Measurements from ENCODE around the gene CHIT1.

CHIT1 gene

DNA sequence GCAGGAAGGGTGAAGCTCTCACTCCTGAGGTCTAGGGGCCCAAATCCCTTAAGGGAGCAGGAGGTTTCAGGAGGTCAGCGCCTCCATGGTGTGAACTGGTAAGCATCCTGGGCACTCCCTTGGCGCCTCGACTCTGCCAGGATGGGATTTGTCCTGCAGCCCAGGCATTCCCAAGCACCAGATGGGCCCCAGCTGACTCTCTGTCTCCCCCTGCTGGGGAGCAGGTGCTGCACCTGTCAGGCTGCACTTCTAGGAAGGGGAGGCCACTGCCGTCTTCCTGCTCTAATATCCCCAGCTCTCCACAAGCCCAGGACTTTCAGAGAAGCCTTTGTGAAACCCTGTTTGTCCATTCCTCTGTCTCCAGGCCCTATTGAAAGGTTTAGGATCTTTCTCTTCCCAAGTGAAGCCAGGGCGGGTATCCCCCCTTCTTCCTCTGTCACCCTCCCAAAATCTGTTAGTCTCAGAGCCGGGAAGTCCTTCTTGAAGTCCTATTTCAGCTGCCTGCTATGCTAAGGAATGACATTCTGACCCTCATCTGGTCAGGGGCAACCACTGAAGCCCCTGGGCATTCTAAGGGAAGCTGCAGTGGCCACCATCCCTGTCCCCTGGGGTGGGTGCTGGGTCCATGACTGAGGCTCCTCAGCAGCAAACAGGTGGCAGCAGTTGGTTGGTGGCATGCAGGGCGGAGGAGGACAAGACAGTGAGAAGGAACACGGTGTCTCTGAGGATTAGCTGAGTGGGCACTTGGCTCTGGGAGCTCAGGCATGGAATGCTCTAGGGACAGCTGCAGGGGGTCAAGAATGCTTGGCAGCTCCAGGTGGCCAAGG, 57.1 kb downstream of the CHIT1 start:
- peak; percentile 33 for DNase-seq

DNA sequence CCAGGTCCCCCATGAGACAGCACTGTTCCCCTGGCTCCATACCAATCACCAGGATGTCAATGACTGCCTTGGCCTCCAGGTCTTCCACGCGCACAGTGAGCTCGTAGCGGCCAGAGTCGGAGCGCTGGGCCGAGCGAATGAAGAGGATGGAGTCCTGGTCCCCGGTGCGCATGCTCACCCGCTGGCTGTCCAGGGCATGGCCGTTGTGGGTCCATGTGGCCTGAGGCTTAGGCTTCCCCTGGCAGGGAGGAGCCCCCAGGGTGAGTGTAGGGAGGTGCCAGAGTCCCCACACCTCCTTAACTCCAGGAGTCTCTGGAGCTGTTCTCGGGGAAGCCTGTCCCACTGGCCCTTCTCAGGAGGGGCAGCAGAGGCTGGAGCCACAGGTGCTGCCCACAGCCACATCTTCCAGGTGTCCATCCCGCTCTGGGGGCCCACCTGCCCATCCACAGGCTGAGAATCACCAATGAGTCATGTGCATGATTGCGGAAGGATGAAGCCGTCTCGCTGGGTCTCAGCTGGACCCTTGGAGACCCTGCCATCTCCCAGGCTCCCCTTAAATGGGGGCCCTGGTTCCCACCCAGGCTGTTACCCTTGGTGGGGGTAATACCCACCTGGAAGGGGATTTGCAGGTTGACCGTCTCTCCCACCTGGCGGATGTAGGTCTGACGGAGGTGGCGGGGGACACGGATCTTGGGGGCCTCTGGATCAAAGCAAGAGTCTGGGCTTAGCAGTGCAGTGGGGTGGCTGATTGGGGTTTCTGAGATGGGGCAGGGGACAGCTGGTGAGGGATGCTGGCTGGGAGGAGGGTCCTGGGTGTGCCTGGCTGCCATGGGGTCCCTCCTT, 57.9 kb downstream of the CHIT1 start:
- DNase-seq, result no peak

- DNase-seq, result no peak
These were observed 58.7 kb downstream of the CHIT1 start for GRCh38 chr1:203170625-203171330.

- no peak for DNase-seq
These were observed 59.5 kb downstream of the CHIT1 start for GRCh38 chr1:203169770-203170520.

DNA sequence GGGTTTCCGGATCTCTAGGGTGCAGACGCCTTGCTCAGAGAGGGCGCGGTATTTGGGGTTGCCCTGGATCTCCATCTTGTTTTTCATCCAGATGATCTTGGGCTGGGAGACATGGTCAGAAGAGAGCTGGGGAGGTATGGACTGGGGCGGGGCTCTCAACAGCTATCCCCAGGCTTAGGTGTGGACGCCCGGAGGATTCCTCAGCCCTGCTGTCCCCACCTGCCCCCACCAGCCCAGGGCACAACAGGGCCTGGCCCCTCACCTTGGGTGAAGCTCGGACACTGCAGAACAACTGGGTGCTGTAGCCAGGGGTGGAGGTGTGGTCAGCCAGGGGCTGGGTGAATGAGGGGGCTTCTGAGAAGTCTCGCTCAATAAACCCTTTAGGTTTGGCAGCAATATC, 60.5 kb downstream of the CHIT1 start:
- DNase-seq, result no peak

DNA sequence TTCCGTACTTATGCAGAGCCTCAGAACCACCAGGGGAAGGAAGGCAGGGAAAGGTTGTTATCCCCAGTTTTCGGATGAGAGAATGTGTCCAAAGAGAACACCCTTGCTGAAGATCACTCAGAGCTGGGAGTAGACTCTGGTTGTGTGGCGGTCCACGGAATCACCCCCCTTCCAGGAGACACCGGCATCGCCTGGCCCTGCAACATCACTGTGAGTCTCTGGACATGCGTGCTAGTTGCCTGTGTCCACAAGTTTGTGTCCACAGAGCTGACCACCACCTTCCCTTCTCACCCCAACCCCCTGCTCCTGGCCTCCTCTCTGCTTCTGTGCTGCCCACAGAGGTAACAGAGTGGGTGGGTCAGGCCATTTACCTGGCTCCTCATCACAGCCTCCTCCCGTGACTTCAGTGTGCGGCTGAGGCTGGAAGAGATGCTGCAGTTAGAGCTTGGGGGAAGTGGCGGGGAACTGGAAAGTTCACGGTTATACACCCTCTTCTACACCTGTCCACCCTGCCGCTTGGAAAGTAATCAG, 61.2 kb downstream of the CHIT1 start:
- DNase-seq, result no peak

GRCh38 chr1:203167913-203168200, 61.6 kb downstream of the CHIT1 start:
- DNase-seq, result no peak

- no peak for DNase-seq
These were observed 62.2 kb downstream of the CHIT1 start for GRCh38 chr1:203167026-203167912.

DNA sequence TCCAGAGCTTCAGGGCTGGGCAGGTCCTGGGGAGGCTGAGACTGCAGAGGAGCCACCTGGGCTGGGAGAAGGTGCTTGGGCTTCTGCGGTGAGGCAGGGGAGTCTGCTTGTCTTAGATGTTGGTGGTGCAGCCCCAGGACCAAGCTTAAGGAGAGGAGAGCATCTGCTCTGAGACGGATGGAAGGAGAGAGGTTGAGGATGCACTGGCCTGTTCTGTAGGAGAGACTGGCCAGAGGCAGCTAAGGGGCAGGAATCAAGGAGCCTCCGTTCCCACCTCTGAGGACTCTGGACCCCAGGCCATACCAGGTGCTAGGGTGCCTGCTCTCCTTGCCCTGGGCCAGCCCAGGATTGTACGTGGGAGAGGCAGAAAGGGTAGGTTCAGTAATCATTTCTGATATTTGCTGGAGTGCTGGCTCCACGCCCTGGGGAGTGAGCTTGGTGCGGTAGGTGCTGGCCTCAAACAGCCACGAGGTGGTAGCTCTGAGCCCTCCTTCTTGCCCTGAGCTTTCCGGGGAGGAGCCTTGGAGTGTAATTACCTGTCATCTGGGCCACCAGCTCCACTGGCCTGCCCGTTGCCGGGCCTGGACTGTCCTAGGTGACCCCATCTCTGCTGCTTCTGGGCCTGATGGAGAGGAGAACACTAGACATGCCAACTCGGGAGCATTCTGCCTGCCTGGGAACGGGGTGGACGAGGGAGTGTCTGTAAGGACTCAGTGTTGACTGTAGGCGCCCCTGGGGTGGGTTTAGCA, 63.1 kb downstream of the CHIT1 start:
- no peak for DNase-seq

All from activated CD8-positive, alpha-beta memory T cell treated with anti-CD3 and anti-CD28 coated beads, Interleukin-2, amount 50 U/mL, for 4 hours (primary cell).